Measurements from ENCODE around the gene THRSP. TPM values are rescaled to one million over a fixed set of nuclear protein-coding genes. Genes with fewer than 3 reads are reported as not detected.

THRSP gene
- total RNA-seq, 1 experiment from 2014 or later = 0.72 TPM

- Histone ChIP-seq H3K4me2 (no peak overlapping the region), H3K79me2 (ENCODE audit: low read depth) (no peaks in the 10 kb centered on the region), H3K4me3 (no peak overlapping the region), H2AFZ (no peak overlapping the region), H3K36me3 (ENCODE audit: low read depth) (no peaks in the 10 kb centered on the region), H3F3A (ENCODE audit: insufficient read depth, low read depth) (peaks cover 34% of the 10 kb centered on the region; the same call in 1 of the 2 replicates), H3K27ac (no peak overlapping the region), H3K9me3 (ENCODE audit: insufficient read depth, low read depth) (no peaks in the 10 kb centered on the region), H3K9me2 (ENCODE audit: insufficient read depth) (no peaks in the 10 kb centered on the region), H4K20me1 (ENCODE audit: insufficient read depth) (no peaks in the 10 kb centered on the region), H3K4me1 (replicated peaks; ENCODE audit: insufficient read depth) (peaks cover 44% of the 10 kb centered on the region), H3K27me3 (ENCODE audit: insufficient read depth, low read depth) (no peaks in the 10 kb centered on the region)
- no peak for TF ChIP-seq CTCF (conservative IDR thresholded peaks at IDR 0.05)
- intact Hi-C loops (cut with micrococcal nuclease; ENCODE audit: unreplicated experiment) = loop anchor here (10.0 kb wide), 1 partner anchor 373 kb away; the partner anchor contains the start of gene GAB2
- ChIA-PET CTCF (no interaction called here), POLR2A (ENCODE audit: unreplicated experiment) (no interaction called here)
- no peak for DNase-seq
- BruUV-seq (replicated peaks) = no TSS peak
Observed at GRCh38 chr11:78041843-78042440, 21.7 kb upstream of the THRSP start.

DNA sequence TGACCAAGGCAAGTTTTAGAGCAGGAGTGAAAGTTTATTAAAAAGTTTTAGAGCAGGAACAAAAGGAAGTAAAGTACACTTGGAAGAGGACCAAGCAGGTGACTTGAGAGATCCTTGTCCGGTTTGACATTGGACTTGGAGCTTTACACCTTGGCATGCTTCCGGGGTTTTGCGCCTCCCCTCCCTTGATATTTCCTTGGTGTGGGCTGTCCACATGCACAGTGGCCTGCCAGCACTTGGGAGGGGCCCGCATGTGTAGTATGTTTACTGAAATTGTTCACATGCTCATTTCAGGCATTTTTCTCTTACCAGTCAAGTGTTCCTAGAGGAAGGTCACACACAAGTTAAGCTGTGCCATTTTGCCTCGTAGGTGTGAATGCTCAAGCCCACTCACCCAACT, 19.0 kb upstream of the THRSP start:
- intact Hi-C loops (cut with micrococcal nuclease; ENCODE audit: unreplicated experiment) = loop anchor here (5.0 to 10.0 kb wide), 2 partner anchors 370 to 518 kb away; partner anchors contain the start of gene GAB2
- no TSS peak for BruUV-seq (replicated peaks)
- no peak overlapping the region for H3K27ac ChIP-seq
- H2AFZ ChIP-seq = no peak overlapping the region
- H3K4me1 ChIP-seq (replicated peaks; ENCODE audit: insufficient read depth) = peaks cover 17% of the 10 kb centered on the region
- H3K9me2 ChIP-seq (ENCODE audit: insufficient read depth) = no peaks in the 10 kb centered on the region
- DNase-seq = no peak
- H3K36me3 ChIP-seq (ENCODE audit: low read depth) = no peaks in the 10 kb centered on the region
- peaks cover 19% of the 10 kb centered on the region; the same call in 1 of the 2 replicates for H3F3A ChIP-seq (ENCODE audit: insufficient read depth, low read depth)
- no peak overlapping the region for H3K4me3 ChIP-seq
- no peaks in the 10 kb centered on the region for H3K79me2 ChIP-seq (ENCODE audit: low read depth)
- no peaks in the 10 kb centered on the region for H4K20me1 ChIP-seq (ENCODE audit: insufficient read depth)
- H3K9me3 ChIP-seq (ENCODE audit: insufficient read depth, low read depth) = no peaks in the 10 kb centered on the region
- no peak overlapping the region for H3K4me2 ChIP-seq
- ChIA-PET CTCF (interaction anchor here (0.6 kb wide), 1 partner anchor 43 kb away, joined by 3 read pairs; no protein-coding TSS in a partner anchor), POLR2A (ENCODE audit: unreplicated experiment) (no interaction called here)
- H3K27me3 ChIP-seq (ENCODE audit: insufficient read depth, low read depth) = no peaks in the 10 kb centered on the region
- TF ChIP-seq EZH2 (IDR thresholded peaks at IDR 0.05; ENCODE audit: low read depth) = no peak
- no peak for TF ChIP-seq CTCF (conservative IDR thresholded peaks at IDR 0.05)

GRCh38 chr11:78045851-78046485, 17.7 kb upstream of the THRSP start:
- Histone ChIP-seq H3K36me3 (ENCODE audit: low read depth) (no peaks in the 10 kb centered on the region), H3F3A (ENCODE audit: insufficient read depth, low read depth) (peaks cover 8% of the 10 kb centered on the region; the same call in 1 of the 2 replicates), H3K79me2 (ENCODE audit: low read depth) (no peaks in the 10 kb centered on the region), H3K27me3 (ENCODE audit: insufficient read depth, low read depth) (no peaks in the 10 kb centered on the region), H3K4me3 (peak overlapping the region; percentile 37; the same call in 1 of the 2 replicates), H2AFZ (peak overlapping the region; percentile 76), H3K4me1 (replicated peaks; ENCODE audit: insufficient read depth) (peaks cover 10% of the 10 kb centered on the region), H4K20me1 (ENCODE audit: insufficient read depth) (no peaks in the 10 kb centered on the region), H3K9me3 (ENCODE audit: insufficient read depth, low read depth) (no peaks in the 10 kb centered on the region), H3K4me2 (peak overlapping the region; percentile 71), H3K27ac (no peak overlapping the region), H3K9me2 (ENCODE audit: insufficient read depth) (no peaks in the 10 kb centered on the region)
- intact Hi-C loops (cut with micrococcal nuclease; ENCODE audit: unreplicated experiment) = loop anchor here (1.0 to 10.0 kb wide), 5 partner anchors 46 to 516 kb away; partner anchors contain the start of genes GAB2, INTS4 and RSF1
- DNase-seq = peak; percentile 56 to 93
- ChIA-PET CTCF (interaction anchor here (0.5 to 1.9 kb wide), 7 partner anchors 13 to 444 kb away, joined by 3 to 14 read pairs (median 3); partner anchors contain the start of gene INTS4), POLR2A (ENCODE audit: unreplicated experiment) (interaction anchor here (0.6 kb wide), 1 partner anchor 105 kb away, joined by 9 read pairs; no protein-coding TSS in a partner anchor)
- no TSS peak for BruUV-seq (replicated peaks)
- TF ChIP-seq EZH2 (IDR thresholded peaks at IDR 0.05; ENCODE audit: low read depth) (no peak), CTCF (conservative IDR thresholded peaks at IDR 0.05) (peak; percentile 100)

Measured in PC-9 (cell line).